NOMO-1 treated with dmso at 0.1 percent for 144 hours (cell line): ENCODE results near the gene CHMP1A.
A peak's percentile ranks its signal among the peaks of the same experiment; 100 is the strongest.
"Not testable (repeated sequence)": the region's sequence is repeated elsewhere in the genome, so short reads cannot be mapped to it uniquely, and the experiment has no call there.

Experiments
- DNase-seq: peaks from one replicate; lab custom pipeline; 2025; ENCODE audit not compliant: unreplicated experiment; lab: John Stamatoyannopoulos, UW

CHMP1A gene

DNA sequence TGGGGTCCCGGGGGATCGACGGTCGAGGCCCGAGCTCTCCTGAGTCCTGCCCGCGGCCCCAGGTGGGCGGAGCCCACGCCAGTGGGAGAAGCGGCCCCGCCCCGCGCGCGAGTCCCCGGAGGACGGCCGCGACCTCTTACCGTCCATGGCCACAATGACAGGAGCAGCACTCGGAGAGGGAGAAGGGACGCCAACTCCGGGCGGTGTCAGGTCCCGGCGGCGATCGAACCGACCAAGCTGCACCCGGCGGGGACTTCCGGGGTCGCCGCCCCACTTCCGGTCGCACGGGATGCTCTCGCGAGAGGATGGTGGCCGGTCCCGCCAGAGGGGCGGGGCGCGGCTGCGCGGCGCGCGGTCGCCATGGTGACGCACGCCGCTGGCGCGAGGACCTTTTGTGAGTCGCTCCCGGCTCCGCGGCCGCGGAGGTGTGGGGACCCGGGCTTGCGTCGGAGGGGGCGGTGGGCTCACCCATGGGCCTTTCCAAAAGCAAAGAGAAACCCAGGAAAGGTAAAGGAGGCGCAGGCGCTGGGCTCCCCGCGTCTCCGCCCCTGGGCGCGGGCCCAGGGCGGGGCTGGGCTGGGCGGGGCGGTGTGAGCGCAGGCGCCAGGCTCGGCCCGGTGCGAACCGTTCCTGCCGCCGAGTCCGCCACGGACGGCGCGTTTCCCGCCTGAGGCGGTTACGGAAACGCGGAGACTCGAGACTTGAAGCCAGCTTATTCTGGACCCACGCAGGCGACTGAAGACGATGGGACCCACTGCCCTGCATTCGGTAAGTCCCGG, at the start of gene CHMP1A, which contains the start of gene SPATA33:
CHMP1A (minus strand) TSS at position 267 of the 779 bp plus-strand sequence; CDS start at position 147, 120 bp downstream.
SPATA33 (plus strand) TSS at position 395 of the 779 bp plus-strand sequence; CDS start at position 471, 76 bp downstream.
- peak; percentile 59 for DNase-seq

- no peak for DNase-seq
Measured at GRCh38 chr16:89706518-89707260, 49.2 kb upstream of the CHMP1A start.

- DNase-seq = no peak
Measured at GRCh38 chr16:89705006-89705405, 47.5 kb upstream of the CHMP1A start.

- DNase-seq = no peak
Measured at GRCh38 chr16:89704281-89704680, 46.8 kb upstream of the CHMP1A start.

GRCh38 chr16:89701425-89702406, 44.2 kb upstream of the CHMP1A start, which contains the start of gene SPATA2L:
Gene SPATA2L, minus strand, starts transcription at chr16:89701705. Its CDS starts 473 bp downstream, at chr16:89701232.
- peak; percentile 90 for DNase-seq

DNA sequence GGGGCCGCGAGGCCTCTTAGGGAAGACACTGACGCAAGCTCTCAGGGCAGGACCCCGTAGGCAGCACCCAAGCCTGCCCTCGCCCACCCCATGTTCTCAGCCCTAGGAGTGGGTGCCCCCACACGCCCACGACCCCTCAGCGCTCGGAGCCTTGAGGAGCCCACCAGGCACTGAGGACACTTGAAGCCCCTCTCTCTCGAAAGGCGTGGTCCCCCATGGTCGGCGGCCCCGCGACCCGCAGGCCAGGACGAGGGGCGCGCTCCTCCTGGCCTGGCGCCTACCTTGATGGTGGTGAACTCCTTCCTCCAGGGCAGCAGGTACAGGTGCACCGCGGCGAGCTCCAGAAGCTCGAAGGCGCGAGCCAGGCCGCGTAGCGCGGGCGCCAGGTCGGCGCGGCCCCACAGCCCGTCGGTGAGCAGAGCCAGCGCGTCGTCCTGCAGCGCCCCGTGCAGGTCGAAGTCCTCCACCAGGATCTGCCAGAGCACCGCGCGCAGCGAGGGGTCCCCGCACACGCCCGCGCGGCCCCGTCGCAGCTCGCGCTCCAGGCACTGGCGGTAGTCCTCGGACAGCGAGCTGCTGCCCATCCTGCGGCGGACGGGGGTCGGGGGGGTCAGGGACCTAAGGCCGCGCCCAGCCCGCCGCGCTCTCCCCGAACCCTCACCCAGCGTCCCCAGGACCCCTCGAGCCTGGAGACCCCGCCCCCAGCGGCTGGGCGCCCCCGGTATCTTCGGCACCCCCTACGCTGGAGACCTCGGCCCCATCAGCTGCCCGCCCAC, 43.3 kb upstream of the CHMP1A start:
- no peak for DNase-seq

DNA sequence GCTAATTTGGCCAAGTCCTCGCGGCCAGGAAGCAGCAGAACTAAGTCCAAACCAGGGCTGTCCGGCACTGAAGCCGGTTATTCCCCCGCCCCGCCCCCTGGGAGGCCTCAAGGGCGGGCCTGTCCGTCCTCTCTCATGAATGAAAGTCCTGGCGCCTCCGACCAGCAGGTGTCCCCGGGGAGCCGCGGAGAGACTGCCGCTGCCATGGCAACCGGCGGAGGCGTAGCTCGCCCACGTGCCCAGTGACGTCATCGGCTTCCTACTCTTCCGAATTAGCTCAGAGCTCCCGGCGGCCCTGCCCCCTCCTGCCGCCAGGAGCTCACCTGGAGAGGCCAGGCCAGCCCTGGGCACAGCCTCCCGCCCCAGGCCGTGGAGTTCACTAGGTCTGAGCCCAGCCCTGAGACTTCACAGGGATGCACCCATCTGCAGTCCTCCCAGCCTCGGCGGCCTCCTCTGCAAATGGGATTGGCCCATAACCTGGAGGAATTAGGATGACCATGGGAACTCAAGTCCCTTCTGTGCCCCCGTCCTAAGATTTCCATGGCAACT, 42.7 kb upstream of the CHMP1A start:
- DNase-seq = peak; percentile 94

DNA sequence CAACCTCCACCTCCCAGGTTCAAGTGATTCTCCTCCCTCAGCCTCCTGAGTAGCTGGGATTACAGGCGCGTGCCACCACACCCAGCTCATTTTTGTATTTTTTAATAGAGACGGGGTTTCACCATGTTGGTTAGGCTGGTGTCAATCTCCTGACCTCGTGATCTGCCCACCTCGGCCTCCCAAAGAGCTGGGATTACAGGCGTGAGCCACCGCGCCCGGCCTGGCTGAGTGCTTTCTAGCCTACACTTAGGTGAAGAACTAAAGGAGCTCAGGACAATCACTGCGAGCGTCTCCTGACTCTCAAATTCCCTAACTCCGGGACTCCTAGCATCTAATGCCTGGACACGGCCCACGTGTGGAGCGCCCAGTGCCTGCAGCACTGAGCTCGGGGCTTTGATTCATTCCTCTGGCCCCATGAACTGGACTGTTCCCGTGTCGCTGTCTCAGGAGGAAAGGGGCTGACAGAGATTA, 42.2 kb upstream of the CHMP1A start:
- DNase-seq = not testable (repeated sequence)

DNA sequence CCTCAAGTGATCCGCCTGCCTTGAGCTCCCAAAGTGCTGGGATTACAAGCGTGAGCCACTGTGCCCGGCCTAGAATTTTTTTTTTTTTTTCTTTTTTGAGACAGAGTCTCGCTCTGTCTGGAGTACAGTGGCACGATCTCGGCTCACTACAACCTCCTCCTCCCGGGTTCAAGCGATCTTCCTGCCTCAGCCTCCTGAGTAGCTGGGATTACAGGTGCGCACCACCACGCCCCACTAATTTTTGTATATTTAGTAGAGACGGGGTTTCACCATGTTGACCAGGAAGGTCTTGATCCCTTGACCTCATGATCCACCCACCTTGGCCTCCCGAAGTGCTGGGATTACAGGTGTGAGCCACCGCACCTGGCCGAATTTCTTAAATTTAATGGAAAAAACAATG, 41.2 kb upstream of the CHMP1A start:
- DNase-seq = not testable (repeated sequence)

DNA sequence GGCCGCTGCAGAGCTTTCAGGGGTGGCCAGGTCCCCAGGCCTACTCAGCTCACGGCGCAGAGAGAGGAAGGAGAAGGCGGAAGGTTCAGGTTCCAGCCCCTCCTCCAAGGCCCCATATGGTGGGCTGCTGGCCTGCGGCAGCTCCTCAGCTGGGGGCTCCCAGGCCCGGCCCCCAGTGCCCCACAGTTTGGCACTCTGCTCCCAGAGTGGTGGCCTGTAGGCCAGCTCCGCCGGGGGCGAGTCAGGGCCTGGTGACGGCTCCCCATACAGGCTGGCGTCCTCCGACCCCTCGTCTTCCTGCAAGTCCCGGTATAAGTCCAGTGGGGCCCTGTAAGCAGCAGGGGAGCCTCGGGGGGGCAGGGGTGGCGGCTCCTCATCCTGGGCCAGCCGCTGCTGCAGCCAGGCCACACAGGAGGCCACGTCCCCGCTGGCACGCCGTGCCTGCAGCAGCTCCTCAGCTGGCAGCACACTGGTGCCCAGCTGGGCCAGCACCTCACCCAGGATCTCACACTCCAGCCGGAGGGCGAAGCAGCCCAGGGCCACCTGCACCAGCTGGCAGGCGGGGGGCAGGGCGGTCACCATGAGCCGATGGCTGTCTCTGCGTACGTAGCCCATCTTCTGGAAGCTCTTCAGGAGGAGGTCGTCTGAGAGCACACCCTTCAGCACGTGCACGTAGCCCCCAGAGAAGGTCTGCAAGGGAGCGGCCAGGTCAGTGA, 40.3 kb upstream of the CHMP1A start:
- DNase-seq = no peak

DNA sequence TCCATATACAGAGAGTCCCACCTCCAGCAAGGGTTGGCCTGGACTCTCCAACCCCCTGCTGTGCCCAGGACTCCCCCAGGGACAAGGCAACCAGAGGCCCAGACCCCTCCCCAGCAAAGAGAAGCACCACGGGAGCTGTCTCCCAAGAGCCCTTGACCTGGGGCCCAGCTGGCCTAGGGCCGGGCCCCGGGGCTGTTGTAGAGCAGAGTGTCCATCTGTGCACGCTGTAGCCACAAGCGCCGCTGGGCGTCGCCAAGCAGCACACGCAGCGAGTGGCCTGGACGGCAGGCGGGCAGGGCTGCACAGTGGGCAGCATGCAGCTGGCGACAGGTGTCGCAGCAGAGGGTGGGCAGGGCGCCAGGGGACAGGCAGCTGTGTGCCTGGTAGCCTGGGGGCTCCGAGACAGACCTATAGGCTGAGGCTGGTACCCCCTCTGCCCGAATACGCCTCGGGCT, 39.7 kb upstream of the CHMP1A start:
- DNase-seq = no peak

- DNase-seq = no peak
Measured at GRCh38 chr16:89696670-89697128, 39.2 kb upstream of the CHMP1A start.

DNA sequence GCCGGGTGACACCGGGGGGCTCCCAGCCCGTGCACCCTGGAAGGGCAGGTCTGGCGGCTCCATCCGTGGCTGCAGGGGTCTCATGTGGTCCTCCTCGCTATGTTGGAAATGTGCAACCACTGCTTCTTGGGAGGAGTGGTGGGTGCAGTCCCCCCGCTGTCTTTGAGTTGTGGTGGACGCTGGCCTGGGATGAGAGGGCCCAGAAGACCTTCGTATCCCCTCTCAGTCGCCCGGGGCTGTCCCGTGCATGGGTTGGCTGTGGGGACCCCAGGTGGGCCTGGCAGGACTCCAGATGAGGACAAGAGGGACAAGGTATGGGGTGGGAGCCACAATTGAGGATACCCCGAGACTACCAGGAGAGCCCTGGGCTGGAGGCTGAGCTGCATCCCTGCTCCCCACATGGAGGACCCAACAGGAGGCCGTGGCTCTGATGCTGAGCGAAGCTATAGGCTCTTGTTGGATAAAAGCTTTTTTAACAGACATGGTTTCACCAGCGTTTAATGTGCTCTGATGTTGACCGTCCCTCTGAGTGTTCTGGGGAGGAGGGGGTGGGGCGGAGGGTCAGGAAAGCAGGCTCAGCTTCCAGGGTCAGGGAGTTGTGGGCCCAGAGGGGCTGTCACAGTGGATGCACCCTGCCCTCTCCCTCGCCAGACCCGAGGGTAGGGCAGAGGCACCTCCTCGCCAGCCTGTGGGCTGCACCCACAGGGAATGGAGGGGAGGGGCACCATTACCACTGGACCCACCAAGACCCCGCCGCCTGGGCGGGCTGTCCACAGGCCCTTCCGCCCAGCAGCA, 38.6 kb upstream of the CHMP1A start:
- DNase-seq = no peak

GRCh38 chr16:89695086-89695874, 37.8 kb upstream of the CHMP1A start:
- no peak for DNase-seq

GRCh38 chr16:89694784-89695085, 37.2 kb upstream of the CHMP1A start:
- DNase-seq = not testable (repeated sequence)

- DNase-seq = no peak
Measured at GRCh38 chr16:89693931-89694783, 36.6 kb upstream of the CHMP1A start.
